Measurements from ENCODE around the gene SVOP. TPM values are rescaled to one million over a fixed set of nuclear protein-coding genes. Genes with fewer than 3 reads are reported as not detected.

SVOP gene
- total and polyA plus RNA-seq, 2 of the 8 experiments (the other 6 are each of a cell fraction or from before 2014, with no cell fraction given): 0.06 TPM; not detected in 1

DNA sequence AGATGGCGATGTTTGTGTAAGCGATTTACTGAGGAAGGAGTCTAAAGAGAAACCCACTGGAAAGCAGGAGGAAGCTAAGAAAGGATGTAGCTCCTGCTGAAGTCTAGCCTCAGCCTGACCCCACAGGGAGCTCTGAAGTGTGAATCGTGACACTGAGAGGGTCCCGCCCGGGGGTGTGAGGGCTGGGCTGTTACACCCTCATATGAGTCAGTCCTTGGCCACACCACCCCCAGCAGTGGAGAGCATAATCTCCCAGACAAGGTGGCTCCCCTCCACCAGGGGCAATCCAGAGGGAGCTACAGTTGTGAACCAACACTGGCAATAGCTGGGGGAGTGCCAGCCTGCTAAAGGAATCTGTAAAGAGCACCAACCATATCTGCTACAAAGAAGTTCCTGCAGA, 31.5 kb downstream of the SVOP start:
- no peaks in the 10 kb centered on the region for H3K9me3 ChIP-seq (ENCODE audit: insufficient read depth in 2 of 2, low read depth in 1 of 2, low read length in 1 of 2)
- no peaks in the 10 kb centered on the region for H3K36me3 ChIP-seq (ENCODE audit: control insufficient read depth in 2 of 4, insufficient read depth in 4 of 4, low read length in 3 of 4)
- H3K9ac ChIP-seq (replicated peaks in 1 of 4; ENCODE audit: extremely low read depth in 1 of 4, low read depth in 3 of 4, low read length in 3 of 4): no peak overlapping the region
- FAIRE-seq (no peak), DNase-seq (ENCODE audit: low read depth in 1 of 2, low spot score in 2 of 2) (no peak)
- no peak overlapping the region for H4K91ac ChIP-seq (replicated peaks; ENCODE audit: insufficient read length, low read length)
- H2BK12ac ChIP-seq (ENCODE audit: low read depth, low read length): no peak overlapping the region
- WGBS, 2 experiments (ENCODE audit: extremely low coverage in 1 of 2, insufficient coverage in 1 of 2, insufficient read length in 1 of 2, insufficient replicate concordance in 2 of 2, low coverage in 1 of 2, low lambda C conversion rate in 2 of 2, missing lambda C conversion rate in 1 of 2): 69% methylated on average over 5 of the region's 5 CpGs; no CpG with 5 or more reads in 1 of the 2 experiments
- no peaks in the 10 kb centered on the region for H4K20me1 ChIP-seq (replicated peaks in 1 of 2; ENCODE audit: control insufficient read depth in 1 of 2, insufficient read depth in 2 of 2, low read length in 2 of 2)
- H3K4me3 ChIP-seq (ENCODE audit: extremely low read depth in 1 of 4, insufficient read depth in 2 of 4, low read depth in 3 of 4, low read length in 4 of 4): no peak overlapping the region
- no peak overlapping the region for H2BK20ac ChIP-seq (ENCODE audit: low read length)
- no peak overlapping the region for H3K56ac ChIP-seq (replicated peaks; ENCODE audit: insufficient read length, low read depth, low read length)
- no peak overlapping the region for H3K14ac ChIP-seq (ENCODE audit: insufficient read length)
- H4K8ac ChIP-seq (ENCODE audit: extremely low read depth, insufficient read depth, low read length): no peak overlapping the region
- no peaks in the 10 kb centered on the region for H3K79me2 ChIP-seq (ENCODE audit: control insufficient read depth in 1 of 2, insufficient read depth in 2 of 2, low read length in 2 of 2)
- no peak overlapping the region for H2BK120ac ChIP-seq (replicated peaks; ENCODE audit: low read depth, low read length)
- CTCF ChIA-PET (ENCODE audit: partially characterized antibody): interaction anchor here (1.0 to 1.4 kb wide), 3 partner anchors 13 to 105 kb away, joined by 3 to 6 read pairs (median 3); no protein-coding TSS in a partner anchor
- H2BK5ac ChIP-seq (ENCODE audit: low read depth, low read length): no peak overlapping the region
- H3K23me2 ChIP-seq (ENCODE audit: low read depth, low read length): no peaks in the 10 kb centered on the region
- no peak overlapping the region for H3K4me2 ChIP-seq (ENCODE audit: insufficient read depth in 1 of 2, low read depth in 2 of 2, low read length in 2 of 2)
- H3K27me3 ChIP-seq (replicated peaks in 1 of 4; ENCODE audit: control insufficient read depth in 3 of 4, extremely low read depth in 1 of 4, insufficient read depth in 3 of 4, low read length in 3 of 4): no peaks in the 10 kb centered on the region
- H3K4ac ChIP-seq (replicated peaks; ENCODE audit: insufficient read length, low read depth, low read length): no peak overlapping the region
- H3K23ac ChIP-seq (ENCODE audit: insufficient read length): no peak overlapping the region
- no peak overlapping the region for H2AFZ ChIP-seq (ENCODE audit: low read length)
- H3K27ac ChIP-seq (ENCODE audit: low read depth, low read length): no peak overlapping the region
- H2BK15ac ChIP-seq (ENCODE audit: low read length): no peak overlapping the region
- H3K4me1 ChIP-seq (replicated peaks in 1 of 4; ENCODE audit: control insufficient read depth in 3 of 4, insufficient read depth in 4 of 4, low read length in 3 of 4): no peaks in the 10 kb centered on the region
- no peak overlapping the region for H4K5ac ChIP-seq (ENCODE audit: insufficient read length, low read depth, low read length)
- POLR2A ChIA-PET (ENCODE audit: partially characterized antibody): no interaction called here
- H3K79me1 ChIP-seq (ENCODE audit: low read depth, low read length): no peaks in the 10 kb centered on the region
- no peak overlapping the region for H2AK5ac ChIP-seq (ENCODE audit: low read depth, low read length)
- no peak overlapping the region for H3K18ac ChIP-seq (ENCODE audit: extremely low read depth, low read length)
- TF ChIP-seq POLR2AphosphoS5 (IDR thresholded peaks at IDR 0.05; ENCODE audit: low read depth, low read length) (no peak), HDAC6 (IDR thresholded peaks at IDR 0.05; ENCODE audit: low read depth, low read length) (no peak), CTBP2 (IDR thresholded peaks at IDR 0.05; ENCODE audit: borderline replicate concordance, insufficient read depth, insufficient read length, low read length) (no peak), FOSL1 (IDR thresholded peaks at IDR 0.05; ENCODE audit: insufficient read depth, low read depth, low read length) (no peak), RAD21 (IDR thresholded peaks at IDR 0.05 in 1 of 2, conservative IDR thresholded peaks at IDR 0.05 in 1 of 2; ENCODE audit: low read depth in 2 of 2, low read length in 2 of 2) (no peak), NANOG (IDR thresholded peaks at IDR 0.05; ENCODE audit: insufficient read depth, low read depth, low read length, poor library complexity, severe bottlenecking) (no peak), CBX8 (IDR thresholded peaks at IDR 0.05; ENCODE audit: borderline replicate concordance, low read depth, low read length) (no peak), KDM1A (IDR thresholded peaks at IDR 0.05; ENCODE audit: borderline replicate concordance, low read length) (no peak), EP300 (IDR thresholded peaks at IDR 0.05; ENCODE audit: borderline replicate concordance in 1 of 2, low read depth in 2 of 2, low read length in 2 of 2) (no peak), POU5F1 (IDR thresholded peaks at IDR 0.05; ENCODE audit: low read depth, low read length) (no peak)
- TF ChIP-seq, protein P1, sequence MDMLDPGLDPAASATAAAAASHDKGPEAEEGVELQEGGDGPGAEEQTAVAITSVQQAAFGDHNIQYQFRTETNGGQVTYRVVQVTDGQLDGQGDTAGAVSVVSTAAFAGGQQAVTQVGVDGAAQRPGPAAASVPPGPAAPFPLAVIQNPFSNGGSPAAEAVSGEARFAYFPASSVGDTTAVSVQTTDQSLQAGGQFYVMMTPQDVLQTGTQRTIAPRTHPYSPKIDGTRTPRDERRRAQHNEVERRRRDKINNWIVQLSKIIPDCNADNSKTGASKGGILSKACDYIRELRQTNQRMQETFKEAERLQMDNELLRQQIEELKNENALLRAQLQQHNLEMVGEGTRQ (IDR thresholded peaks at IDR 0.05; ENCODE audit: low read length): no peak
- TF ChIP-seq, protein P2, sequence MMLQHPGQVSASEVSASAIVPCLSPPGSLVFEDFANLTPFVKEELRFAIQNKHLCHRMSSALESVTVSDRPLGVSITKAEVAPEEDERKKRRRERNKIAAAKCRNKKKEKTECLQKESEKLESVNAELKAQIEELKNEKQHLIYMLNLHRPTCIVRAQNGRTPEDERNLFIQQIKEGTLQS (IDR thresholded peaks at IDR 0.05; ENCODE audit: insufficient read depth, low read depth, low read length): no peak
